GM23338 (cell line): Measurements from ENCODE around the gene CEP20. TPM values are rescaled to one million over a fixed set of nuclear protein-coding genes. Genes with fewer than 3 reads are reported as not detected.

Experiments used
- ATAC-seq: fragments of 200-7000 bp; cut with Tn5 transposase; 3 replicates; pipeline ENCODE4 v1.9.1; 2020
- DNase-seq: peaks from one replicate; pipeline ENCODE4 v3.0.0-alpha.2; 2015; ENCODE audit warnings: low spot score
- H2AFZ ChIP-seq: fragments of 200-600 bp; sonication (generic); 2 replicates; pipeline ENCODE4 v1.8.0; 2016; ENCODE audit warnings: antibody characterized with exemption, mild to moderate bottlenecking, moderate library complexity
- H3F3A ChIP-seq: fragments of 200-600 bp; sonication (generic); replicated peaks from 2 replicates; pipeline ENCODE4 v1.8.0; 2017; ENCODE audit warnings: antibody characterized with exemption, mixed run types, low read depth
- H3K27ac ChIP-seq: fragments of 200-600 bp; sonication (generic); 2 replicates; pipeline ENCODE4 v1.6.1; 2016; ENCODE audit warnings: low read depth
- H3K27me3 ChIP-seq: fragments of 200-600 bp; sonication (generic); 2 replicates; pipeline ENCODE4 v1.8.0; 2016; ENCODE audit warnings: mild to moderate bottlenecking, mixed run types, moderate library complexity; ENCODE audit not compliant: insufficient read depth
- H3K36me3 ChIP-seq: fragments of 200-600 bp; sonication (generic); 2 replicates; pipeline ENCODE4 v1.8.0; 2016; ENCODE audit warnings: mild to moderate bottlenecking; ENCODE audit not compliant: insufficient read depth
- H3K4me1 ChIP-seq: fragments of 200-600 bp; sonication (generic); 2 replicates; pipeline ENCODE4 v1.8.0; 2016; ENCODE audit warnings: mild to moderate bottlenecking, moderate library complexity; ENCODE audit not compliant: insufficient read depth
- H3K4me2 ChIP-seq: fragments of 200-600 bp; sonication (generic); 2 replicates; pipeline ENCODE4 v1.7.1; 2017; ENCODE audit warnings: mixed run types
- H3K4me3 ChIP-seq: fragments of 200-600 bp; sonication (generic); 2 replicates; pipeline ENCODE4 v1.6.1; 2016; ENCODE audit warnings: mixed run types
- H3K79me2 ChIP-seq: fragments of 200-600 bp; sonication (generic); replicated peaks from 2 replicates; pipeline ENCODE4 v1.8.0; 2017; ENCODE audit warnings: mild to moderate bottlenecking; ENCODE audit not compliant: insufficient read depth
- H3K9me2 ChIP-seq: fragments of 200-600 bp; sonication (generic); 2 replicates; pipeline ENCODE4 v1.8.0; 2017; ENCODE audit not compliant: insufficient read depth
- H4K20me1 ChIP-seq: fragments of 200-600 bp; sonication (generic); replicated peaks from 2 replicates; pipeline ENCODE4 v1.8.0; 2017; ENCODE audit warnings: mild to moderate bottlenecking; ENCODE audit not compliant: insufficient read depth
- H3K27ac Mint-ChIP-seq: 2 replicates; pipeline ENCODE4 v1.8.0; 2020; ENCODE audit warnings: inconsistent platforms, mild to moderate bottlenecking, moderate library complexity, mixed read lengths
- H3K27me3 Mint-ChIP-seq: 3 replicates; pipeline ENCODE4 v1.8.0; 2022; ENCODE audit warnings: low read depth, mild to moderate bottlenecking, moderate library complexity, mixed read lengths, inconsistent platforms; ENCODE audit not compliant: insufficient read depth, poor library complexity
- H3K36me3 Mint-ChIP-seq: 3 replicates; pipeline ENCODE4 v1.8.0; 2021; ENCODE audit warnings: low read depth, mild to moderate bottlenecking, inconsistent platforms, moderate library complexity, mixed read lengths
- H3K4me1 Mint-ChIP-seq: 3 replicates; pipeline ENCODE4 v1.8.0; 2020; ENCODE audit warnings: mild to moderate bottlenecking, inconsistent platforms, mixed read lengths
- H3K4me3 Mint-ChIP-seq: 3 replicates; pipeline ENCODE4 v1.8.0; 2021; ENCODE audit warnings: moderate library complexity, mild to moderate bottlenecking, inconsistent platforms, mixed read lengths
- H3K9me3 Mint-ChIP-seq: 3 replicates; pipeline ENCODE4 v1.8.0; 2020; ENCODE audit warnings: moderate library complexity, mild to moderate bottlenecking, inconsistent platforms, mixed read lengths
- EZH2 ChIP-seq: fragments of 200-600 bp; sonication (generic); IDR thresholded peaks from one replicate; pipeline ENCODE4 v1.8.0; 2017; ENCODE audit warnings: antibody characterized with exemption, mild to moderate bottlenecking, low read depth; ENCODE audit not compliant: unreplicated experiment
- NANOG ChIP-seq: IDR thresholded peaks from 2 replicates; pipeline ENCODE4 v1.6.1; 2016; ENCODE audit warnings: antibody characterized with exemption, borderline replicate concordance
- POLR2AphosphoS5 ChIP-seq: IDR thresholded peaks from 2 replicates; pipeline ENCODE4 v1.6.1; 2016; ENCODE audit warnings: antibody characterized with exemption, low read depth
- REST ChIP-seq: IDR thresholded peaks from one replicate; pipeline ENCODE4 v1.6.1; 2018; ENCODE audit warnings: antibody characterized with exemption; ENCODE audit not compliant: unreplicated experiment
- STAT1 ChIP-seq: IDR thresholded peaks from one replicate; pipeline ENCODE4 v1.6.1; 2016; ENCODE audit warnings: antibody characterized with exemption; ENCODE audit not compliant: unreplicated experiment
- ZNF114 ChIP-seq: fragments of 250-450 bp; sonication (Bioruptor Pico); IDR thresholded peaks from 2 replicates; pipeline ENCODE4 v1.5.0; 2020; ENCODE audit warnings: mild to moderate bottlenecking, moderate library complexity
- ZNF331 ChIP-seq: fragments of 250-450 bp; sonication (Bioruptor Pico); IDR thresholded peaks from 2 replicates; pipeline ENCODE4 v1.5.0; 2020; ENCODE audit warnings: low read depth, mild to moderate bottlenecking, moderate library complexity
- ZNF462 ChIP-seq: fragments of 250-450 bp; sonication (Bioruptor Pico); IDR thresholded peaks from 2 replicates; pipeline ENCODE4 v1.5.0; 2020; ENCODE audit warnings: mild to moderate bottlenecking, moderate library complexity
- polyA plus RNA-seq: library from polyadenylated mRNA; unstranded; fragments of >200 nt; fragmentation: Nextera tagmentation; extraction: Ambion mirVana; gene quantifications from 2 replicates; pipeline ENCODE4 v1.2.1, GENCODE V29; 2016
- total RNA-seq: library from RNA; depleted of rRNA; stranded (reverse); fragments of >200 nt; shearing (Covaris generic); gene quantifications from 2 replicates; pipeline ENCODE4 v1.2.3, GENCODE V29; 2014
- TF ChIP-seq, protein P1 (sequence below), 2 experiments: fragments of 200-600 bp in 1 of 2; sonication (generic) in 1 of 2; conservative IDR thresholded peaks; 2 replicates each; pipeline versions ENCODE4 v1.5.1 to v1.6.1; 2016 to 2017; ENCODE audit warnings: antibody characterized with exemption in 2 of 2, low read depth in 2 of 2, mild to moderate bottlenecking in 2 of 2, moderate library complexity in 1 of 2

The CEP20 gene
- total and polyA plus RNA-seq, 2 experiments from 2014 or later, result 60.2 to 70.9 TPM

DNA sequence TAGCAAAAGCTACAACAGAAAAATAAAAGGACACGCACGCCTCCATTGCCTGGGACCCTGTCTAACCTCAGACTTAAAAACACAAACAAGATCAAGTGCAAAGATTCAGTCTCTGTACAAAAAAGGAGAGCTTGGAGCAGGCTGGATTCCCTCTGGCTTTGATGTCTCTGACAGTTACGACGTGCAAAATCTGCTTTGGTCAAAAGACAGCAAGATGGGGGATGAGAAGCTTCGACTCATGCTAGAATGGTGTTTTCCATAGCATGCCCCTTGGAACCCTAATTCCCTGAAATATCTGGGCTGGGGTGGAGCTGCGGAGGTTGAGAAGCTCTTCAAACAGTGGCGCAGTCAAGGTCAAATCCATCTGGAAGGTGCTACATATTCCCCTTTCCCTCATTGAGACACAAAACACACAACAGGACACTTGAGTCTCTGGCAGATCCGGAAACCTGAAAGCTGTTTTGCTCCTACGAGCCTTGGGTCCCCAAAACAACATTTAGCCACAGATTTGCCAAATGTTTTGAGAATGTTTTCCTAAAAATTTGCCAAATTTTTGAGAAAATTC lies 40.7 kb downstream of the CEP20 start:
- Histone ChIP-seq H3F3A (no peaks in the 10 kb centered on the region), H3K79me2 (no peaks in the 10 kb centered on the region), H3K4me3 (no peak overlapping the region), H3K27ac (no peak overlapping the region), H3K4me2 (no peak overlapping the region), H3K36me3 (no peaks in the 10 kb centered on the region), H3K4me1 (no peaks in the 10 kb centered on the region), H3K27me3 (no peaks in the 10 kb centered on the region), H2AFZ (no peak overlapping the region), H4K20me1 (no peaks in the 10 kb centered on the region), H3K9me2 (no peaks in the 10 kb centered on the region)
- Mint-ChIP-seq H3K36me3 (no peaks in the 10 kb centered on the region), H3K4me3 (no peak overlapping the region), H3K27me3 (peaks cover 7% of the 10 kb centered on the region), H3K27ac (no peak overlapping the region), H3K4me1 (no peaks in the 10 kb centered on the region), H3K9me3 (no peaks in the 10 kb centered on the region)
- TF ChIP-seq ZNF462 (CRISPR knock-in tag), result no peak
- no peak for DNase-seq
- no peak for ATAC-seq

- ATAC-seq, result no peak
- no peaks in the 10 kb centered on the region for H3K27me3 ChIP-seq
Observed at GRCh38 chr16:15846510-15846909, 41.9 kb downstream of the CEP20 start.

More at GRCh38 chr16:15846510-15846909, 41.9 kb downstream of the CEP20 start:
- H3K27ac ChIP-seq, result no peak overlapping the region
- H3K36me3 ChIP-seq, result no peaks in the 10 kb centered on the region
- no peak for DNase-seq
- no peaks in the 10 kb centered on the region for H3K9me2 ChIP-seq
- TF ChIP-seq NANOG (no peak), REST (no peak), EZH2 (no peak), ZNF331 (CRISPR knock-in tag) (no peak), POLR2AphosphoS5 (no peak), ZNF114 (no peak), STAT1 (no peak)
- TF ChIP-seq, protein P1, sequence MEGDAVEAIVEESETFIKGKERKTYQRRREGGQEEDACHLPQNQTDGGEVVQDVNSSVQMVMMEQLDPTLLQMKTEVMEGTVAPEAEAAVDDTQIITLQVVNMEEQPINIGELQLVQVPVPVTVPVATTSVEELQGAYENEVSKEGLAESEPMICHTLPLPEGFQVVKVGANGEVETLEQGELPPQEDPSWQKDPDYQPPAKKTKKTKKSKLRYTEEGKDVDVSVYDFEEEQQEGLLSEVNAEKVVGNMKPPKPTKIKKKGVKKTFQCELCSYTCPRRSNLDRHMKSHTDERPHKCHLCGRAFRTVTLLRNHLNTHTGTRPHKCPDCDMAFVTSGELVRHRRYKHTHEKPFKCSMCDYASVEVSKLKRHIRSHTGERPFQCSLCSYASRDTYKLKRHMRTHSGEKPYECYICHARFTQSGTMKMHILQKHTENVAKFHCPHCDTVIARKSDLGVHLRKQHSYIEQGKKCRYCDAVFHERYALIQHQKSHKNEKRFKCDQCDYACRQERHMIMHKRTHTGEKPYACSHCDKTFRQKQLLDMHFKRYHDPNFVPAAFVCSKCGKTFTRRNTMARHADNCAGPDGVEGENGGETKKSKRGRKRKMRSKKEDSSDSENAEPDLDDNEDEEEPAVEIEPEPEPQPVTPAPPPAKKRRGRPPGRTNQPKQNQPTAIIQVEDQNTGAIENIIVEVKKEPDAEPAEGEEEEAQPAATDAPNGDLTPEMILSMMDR (conservative IDR thresholded peaks at IDR 0.05; ENCODE audit: low read depth in 2 of 2), result no peak
- Mint-ChIP-seq H3K9me3 (no peaks in the 10 kb centered on the region), H3K4me3 (no peak overlapping the region), H3K4me1 (no peaks in the 10 kb centered on the region), H3K27me3 (peaks cover 11% of the 10 kb centered on the region), H3K27ac (no peak overlapping the region), H3K36me3 (no peaks in the 10 kb centered on the region)
- no peaks in the 10 kb centered on the region for H3K4me1 ChIP-seq
- H3K4me2 ChIP-seq, result no peak overlapping the region
- no peaks in the 10 kb centered on the region for H3K79me2 ChIP-seq
- H2AFZ ChIP-seq, result no peak overlapping the region
- no peak overlapping the region for H3K4me3 ChIP-seq
- H4K20me1 ChIP-seq, result no peaks in the 10 kb centered on the region
- H3F3A ChIP-seq, result no peaks in the 10 kb centered on the region
